Nephron progenitor cell (in vitro differentiated cells): ENCODE measurements around the gene NCBP3.

Experiments
- DNase-seq: peaks from one replicate; pipeline ENCODE4 v3.0.0; 2021
- H3K27ac Mint-ChIP-seq: 2 replicates; pipeline ENCODE4 v1.8.0; 2021; ENCODE audit warnings: mild to moderate bottlenecking, moderate library complexity, mixed read lengths
- H3K27me3 Mint-ChIP-seq: 2 replicates; pipeline ENCODE4 v1.8.0; 2021; ENCODE audit warnings: mild to moderate bottlenecking, low read depth, mixed read lengths; ENCODE audit not compliant: poor library complexity
- H3K36me3 Mint-ChIP-seq: 2 replicates; pipeline ENCODE4 v1.8.0; 2021; ENCODE audit warnings: low read depth, mixed read lengths
- H3K4me1 Mint-ChIP-seq: 2 replicates; pipeline ENCODE4 v1.8.0; 2021; ENCODE audit warnings: mixed read lengths
- H3K4me3 Mint-ChIP-seq: 2 replicates; pipeline ENCODE4 v1.8.0; 2021; ENCODE audit warnings: mild to moderate bottlenecking, moderate library complexity, mixed read lengths
- H3K9me3 Mint-ChIP-seq: 2 replicates; pipeline ENCODE4 v1.8.0; 2021; ENCODE audit warnings: mild to moderate bottlenecking, moderate library complexity, mixed read lengths
- CTCF ChIP-seq: fragments of 200-600 bp; sonication (generic); IDR thresholded peaks from 2 replicates; pipeline ENCODE4 v1.5.0; 2021; ENCODE audit warnings: antibody characterized with exemption

Gene NCBP3

GRCh38 chr17:3782751-3783150 is 63.3 kb downstream of the NCBP3 start:
- no peak for TF ChIP-seq CTCF
- no peak for DNase-seq
- Mint-ChIP-seq H3K36me3 (no peaks in the 10 kb centered on the region), H3K27ac (no peak overlapping the region), H3K9me3 (peaks cover 10% of the 10 kb centered on the region), H3K4me3 (no peak overlapping the region), H3K27me3 (peaks cover 7% of the 10 kb centered on the region), H3K4me1 (no peaks in the 10 kb centered on the region)

- Mint-ChIP-seq H3K4me1 (no peaks in the 10 kb centered on the region), H3K9me3 (peaks cover 10% of the 10 kb centered on the region), H3K27me3 (peaks cover 7% of the 10 kb centered on the region), H3K36me3 (no peaks in the 10 kb centered on the region), H3K27ac (no peak overlapping the region), H3K4me3 (no peak overlapping the region)
- no peak for DNase-seq
- TF ChIP-seq CTCF, result no peak
These were observed 65.1 kb downstream of the NCBP3 start for GRCh38 chr17:3780986-3781385.

- Mint-ChIP-seq H3K4me3 (no peak overlapping the region), H3K27me3 (peaks cover 4% of the 10 kb centered on the region), H3K27ac (no peak overlapping the region), H3K36me3 (no peaks in the 10 kb centered on the region), H3K4me1 (no peaks in the 10 kb centered on the region), H3K9me3 (no peaks in the 10 kb centered on the region)
- TF ChIP-seq CTCF, result no peak
- DNase-seq, result no peak
These were observed 68.5 kb downstream of the NCBP3 start for GRCh38 chr17:3777366-3778120.

GRCh38 chr17:3773966-3774365 is 72.1 kb downstream of the NCBP3 start:
- peaks cover 19% of the 10 kb centered on the region for H3K4me1 Mint-ChIP-seq
- H3K27ac Mint-ChIP-seq, result no peak overlapping the region
- DNase-seq, result no peak
- no peaks in the 10 kb centered on the region for H3K27me3 Mint-ChIP-seq
- TF ChIP-seq CTCF, result no peak
- no peaks in the 10 kb centered on the region for H3K36me3 Mint-ChIP-seq
- H3K4me3 Mint-ChIP-seq, result no peak overlapping the region
- H3K9me3 Mint-ChIP-seq, result no peaks in the 10 kb centered on the region

GRCh38 chr17:3773511-3773910 is 72.5 kb downstream of the NCBP3 start:
- DNase-seq, result no peak
- no peak for TF ChIP-seq CTCF
- peaks cover 24% of the 10 kb centered on the region for H3K4me1 Mint-ChIP-seq
- H3K4me3 Mint-ChIP-seq, result no peak overlapping the region
- H3K9me3 Mint-ChIP-seq, result peaks cover 2% of the 10 kb centered on the region
- peak overlapping the region; percentile 64 for H3K27ac Mint-ChIP-seq
- peaks cover 2% of the 10 kb centered on the region for H3K36me3 Mint-ChIP-seq
- peaks cover 2% of the 10 kb centered on the region for H3K27me3 Mint-ChIP-seq

GRCh38 chr17:3772764-3773163 is 73.3 kb downstream of the NCBP3 start:
- no peak for DNase-seq
- peaks cover 4% of the 10 kb centered on the region for H3K27me3 Mint-ChIP-seq
- no peak for TF ChIP-seq CTCF
- H3K4me1 Mint-ChIP-seq, result peaks cover 24% of the 10 kb centered on the region
- H3K9me3 Mint-ChIP-seq, result peaks cover 8% of the 10 kb centered on the region
- peaks cover 5% of the 10 kb centered on the region for H3K36me3 Mint-ChIP-seq
- H3K4me3 Mint-ChIP-seq, result no peak overlapping the region
- no peak overlapping the region for H3K27ac Mint-ChIP-seq
